HL-60 (cell line): ENCODE measurements around the gene ESRRA.

ENCODE experiments used
- DNase-seq, 2 experiments: peaks; one replicate each; pipeline ENCODE4 v3.0.0-alpha.2; 2010 to 2020; ENCODE audit warnings: low read depth in 1 of 2, low spot score in 1 of 2
- H3K27ac ChIP-seq: fragments of 250-450 bp; sonication (Bioruptor Pico); replicated peaks from 2 replicates; pipeline ENCODE4 v1.5.1; 2020; ENCODE audit warnings: mild to moderate bottlenecking, moderate library complexity
- H3K27me3 ChIP-seq: fragments of 250-450 bp; sonication (Bioruptor Pico); 2 replicates; pipeline ENCODE4 v1.5.1; 2021; ENCODE audit warnings: mild to moderate bottlenecking, moderate library complexity; ENCODE audit not compliant: insufficient read depth, poor library complexity, severe bottlenecking
- H3K4me3 ChIP-seq: replicated peaks from 2 replicates; pipeline ENCODE4 v1.5.1; 2011; ENCODE audit warnings: mild to moderate bottlenecking, control low read depth, low read length; ENCODE audit not compliant: insufficient read depth
- CTCF ChIP-seq: IDR thresholded peaks from one replicate; pipeline ENCODE4 v1.5.1; 2011; ENCODE audit warnings: low read length, control low read depth, inconsistent platforms; ENCODE audit not compliant: insufficient read depth
- GABPA ChIP-seq: IDR thresholded peaks from 2 replicates; pipeline ENCODE4 v1.6.1; 2012; ENCODE audit warnings: low read depth
- POLR2AphosphoS5 ChIP-seq: IDR thresholded peaks from 2 replicates; pipeline ENCODE4 v1.6.1; 2012; ENCODE audit warnings: low read depth
- SPI1 ChIP-seq: IDR thresholded peaks from 2 replicates; pipeline ENCODE4 v1.6.1; 2012; ENCODE audit warnings: low read depth, mild to moderate bottlenecking, borderline replicate concordance
- TF ChIP-seq, protein P1 (sequence below): IDR thresholded peaks from 2 replicates; pipeline ENCODE4 v1.6.1; 2012; ENCODE audit warnings: low read depth; ENCODE audit not compliant: insufficient replicate concordance

Gene ESRRA

GRCh38 chr11:64269540-64270220 lies 35.6 kb upstream of the ESRRA start:
- TF ChIP-seq SPI1, result peak; percentile 73; the same call in 1 of the 2 replicates
- 0 out of 2 replicates have a peak, but pooled peaks have one; percentile 41 for TF ChIP-seq POLR2AphosphoS5
- TF ChIP-seq GABPA, result peak; percentile 99
- TF ChIP-seq CTCF, result no peak
- TF ChIP-seq, protein P1, sequence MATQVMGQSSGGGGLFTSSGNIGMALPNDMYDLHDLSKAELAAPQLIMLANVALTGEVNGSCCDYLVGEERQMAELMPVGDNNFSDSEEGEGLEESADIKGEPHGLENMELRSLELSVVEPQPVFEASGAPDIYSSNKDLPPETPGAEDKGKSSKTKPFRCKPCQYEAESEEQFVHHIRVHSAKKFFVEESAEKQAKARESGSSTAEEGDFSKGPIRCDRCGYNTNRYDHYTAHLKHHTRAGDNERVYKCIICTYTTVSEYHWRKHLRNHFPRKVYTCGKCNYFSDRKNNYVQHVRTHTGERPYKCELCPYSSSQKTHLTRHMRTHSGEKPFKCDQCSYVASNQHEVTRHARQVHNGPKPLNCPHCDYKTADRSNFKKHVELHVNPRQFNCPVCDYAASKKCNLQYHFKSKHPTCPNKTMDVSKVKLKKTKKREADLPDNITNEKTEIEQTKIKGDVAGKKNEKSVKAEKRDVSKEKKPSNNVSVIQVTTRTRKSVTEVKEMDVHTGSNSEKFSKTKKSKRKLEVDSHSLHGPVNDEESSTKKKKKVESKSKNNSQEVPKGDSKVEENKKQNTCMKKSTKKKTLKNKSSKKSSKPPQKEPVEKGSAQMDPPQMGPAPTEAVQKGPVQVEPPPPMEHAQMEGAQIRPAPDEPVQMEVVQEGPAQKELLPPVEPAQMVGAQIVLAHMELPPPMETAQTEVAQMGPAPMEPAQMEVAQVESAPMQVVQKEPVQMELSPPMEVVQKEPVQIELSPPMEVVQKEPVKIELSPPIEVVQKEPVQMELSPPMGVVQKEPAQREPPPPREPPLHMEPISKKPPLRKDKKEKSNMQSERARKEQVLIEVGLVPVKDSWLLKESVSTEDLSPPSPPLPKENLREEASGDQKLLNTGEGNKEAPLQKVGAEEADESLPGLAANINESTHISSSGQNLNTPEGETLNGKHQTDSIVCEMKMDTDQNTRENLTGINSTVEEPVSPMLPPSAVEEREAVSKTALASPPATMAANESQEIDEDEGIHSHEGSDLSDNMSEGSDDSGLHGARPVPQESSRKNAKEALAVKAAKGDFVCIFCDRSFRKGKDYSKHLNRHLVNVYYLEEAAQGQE, result peak; percentile 27
- Histone ChIP-seq H3K4me3 (peak overlapping the region; percentile 88), H3K27me3 (no peaks in the 10 kb centered on the region), H3K27ac (peak overlapping the region; percentile 91)
- peak; percentile 99 to 100 for DNase-seq

DNA sequence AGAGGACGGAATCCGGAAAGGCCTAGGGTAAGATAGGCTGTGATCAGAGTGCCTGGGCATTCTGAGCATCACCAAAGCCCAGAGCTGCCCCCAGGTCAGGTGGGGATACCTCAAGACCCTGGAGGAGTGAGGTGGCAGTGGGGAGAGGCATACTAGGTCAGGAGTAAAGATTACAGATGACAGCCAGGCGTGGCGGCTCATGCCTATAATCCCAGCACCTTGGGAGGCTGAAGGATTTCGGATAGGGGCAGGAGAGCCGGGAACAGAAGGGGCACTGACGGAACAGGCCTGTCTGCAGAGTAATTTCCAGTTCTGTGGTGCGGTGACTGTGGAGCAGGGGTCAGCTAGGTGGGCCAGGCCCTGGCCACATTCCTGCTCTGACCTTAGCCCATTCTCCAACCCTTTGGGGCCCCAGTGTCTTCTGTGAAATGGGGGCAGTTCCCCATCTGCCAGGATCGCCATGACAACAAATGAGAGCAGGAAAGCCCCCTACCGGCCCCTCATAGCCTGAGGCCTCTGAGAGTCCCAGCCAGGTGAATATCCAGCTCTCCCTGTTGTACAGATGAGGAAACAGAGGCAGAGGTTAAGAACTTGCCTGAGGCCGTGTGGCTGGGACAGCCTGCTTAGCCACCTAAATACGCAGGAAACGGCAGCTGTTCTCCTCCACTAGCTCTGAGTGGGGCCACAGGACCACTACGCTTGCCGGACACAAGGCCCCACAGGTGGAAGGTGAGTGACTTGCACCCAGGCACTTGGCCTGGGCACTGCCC lies 30.1 kb upstream of the ESRRA start:
- Histone ChIP-seq H3K4me3 (no peak overlapping the region), H3K27me3 (no peaks in the 10 kb centered on the region), H3K27ac (no peak overlapping the region)
- no peak for DNase-seq
- TF ChIP-seq POLR2AphosphoS5 (no peak), GABPA (no peak), SPI1 (no peak)
- TF ChIP-seq, protein P1, result no peak

DNA sequence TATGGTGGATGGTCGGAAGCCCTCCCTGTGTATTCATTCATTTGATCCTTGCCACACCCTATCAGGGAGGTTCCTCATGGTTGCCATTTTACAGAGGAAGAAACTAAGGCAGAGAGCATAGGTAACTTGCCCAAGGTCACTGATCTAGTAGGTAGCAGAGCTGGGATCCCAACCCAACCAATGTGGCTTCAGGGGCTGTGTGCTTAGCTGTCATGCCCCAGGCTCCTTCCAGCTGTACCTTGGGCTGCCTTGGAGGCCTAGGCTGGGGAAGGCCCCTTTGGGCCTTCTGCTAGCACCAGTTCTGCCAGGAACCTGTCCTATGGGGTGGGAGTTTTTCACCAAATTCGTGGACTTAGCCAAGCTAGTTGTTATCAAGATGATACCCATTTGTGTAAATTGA lies 29.5 kb upstream of the ESRRA start:
- no peak for TF ChIP-seq CTCF
- TF ChIP-seq SPI1, result no peak
- TF ChIP-seq POLR2AphosphoS5, result no peak
- TF ChIP-seq GABPA, result no peak
- TF ChIP-seq, protein P1, result no peak
- no peak overlapping the region for H3K27ac ChIP-seq
- no peak for DNase-seq

More for the DNA sequence above, 29.5 kb upstream of the ESRRA start:
- H3K4me3 ChIP-seq, result no peak overlapping the region
- no peaks in the 10 kb centered on the region for H3K27me3 ChIP-seq
